IMR-90 (cell line): ENCODE measurements around the gene LY6G5C. TPM values are rescaled to one million over a fixed set of nuclear protein-coding genes. Genes with fewer than 3 reads are reported as not detected.

Experiments
- ATAC-seq: fragments of 200-7000 bp; cut with Tn5 transposase; 2 replicates; pipeline ENCODE4 v1.9.1; 2020; ENCODE audit warnings: low read depth, mild to moderate bottlenecking, moderate library complexity
- BruUV-seq: library from RNA; stranded (reverse); fragments of 400-500 nt; replicated peaks from 2 replicates; lab custom pipeline; 2021; lab: Mats Ljungman, UMichigan
- CTCF ChIA-PET: fragments of 300-600 bp; formaldehyde crosslinking; extraction: SDS; loops from one replicate; lab custom pipeline; 2021; ENCODE audit warnings: antibody characterized with exemption; lab: Yijun Ruan, JAX
- POLR2A ChIA-PET: fragments of 300-600 bp; sonication (Branson Sonifier 250); formaldehyde crosslinking; loops from one replicate; lab custom pipeline; 2022; ENCODE audit warnings: antibody characterized with exemption; ENCODE audit not compliant: unreplicated experiment; lab: Charles Lee
- DNase-seq: peaks from one replicate; pipeline ENCODE4 v3.0.0; 2013
- H2AFZ ChIP-seq: replicated peaks from 2 replicates; pipeline ENCODE3; 2013; ENCODE audit warnings: low read length, mild to moderate bottlenecking; ENCODE audit not compliant: poor library complexity
- H2AK5ac ChIP-seq: 2 replicates; pipeline ENCODE4 v1.6.1; 2013; ENCODE audit warnings: low read depth, low read length, inconsistent platforms
- H2AK9ac ChIP-seq: replicated peaks from 2 replicates; pipeline ENCODE3; 2013; ENCODE audit warnings: mild to moderate bottlenecking, low read depth, low read length, moderate library complexity; ENCODE audit not compliant: poor library complexity
- H2BK120ac ChIP-seq: 2 replicates; pipeline ENCODE4 v1.6.1; 2013; ENCODE audit warnings: low read depth, low read length, inconsistent platforms
- H2BK15ac ChIP-seq: 3 replicates; pipeline ENCODE4 v1.6.1; 2013; ENCODE audit warnings: low read depth, low read length, inconsistent platforms
- H2BK20ac ChIP-seq: 2 replicates; pipeline ENCODE4 v1.6.1; 2013; ENCODE audit warnings: low read depth, mild to moderate bottlenecking, inconsistent platforms, low read length, moderate library complexity
- H2BK5ac ChIP-seq: 2 replicates; pipeline ENCODE4 v1.6.1; 2013; ENCODE audit warnings: mild to moderate bottlenecking, low read depth, low read length, inconsistent platforms; ENCODE audit not compliant: poor library complexity, severe bottlenecking
- H3K14ac ChIP-seq: replicated peaks from 2 replicates; pipeline ENCODE4 v1.6.1; 2013; ENCODE audit warnings: low read depth, low read length, inconsistent platforms
- H3K18ac ChIP-seq: 2 replicates; pipeline ENCODE4 v1.6.1; 2013; ENCODE audit warnings: low read depth, low read length, control low read depth
- H3K23ac ChIP-seq: 2 replicates; pipeline ENCODE4 v1.6.1; 2013; ENCODE audit warnings: low read depth, low read length, inconsistent platforms
- H3K27ac ChIP-seq: 2 replicates; pipeline ENCODE4 v1.5.1; 2013; ENCODE audit warnings: mild to moderate bottlenecking, control low read depth, low read length; ENCODE audit not compliant: insufficient read depth
- H3K27me3 ChIP-seq: 2 replicates; pipeline ENCODE4 v1.6.1; 2013; ENCODE audit warnings: low read length; ENCODE audit not compliant: control insufficient read depth, insufficient read depth
- H3K36me3 ChIP-seq: 2 replicates; pipeline ENCODE4 v1.6.1; 2013; ENCODE audit warnings: low read length, mixed read lengths; ENCODE audit not compliant: control insufficient read depth, insufficient read depth
- H3K4ac ChIP-seq: 2 replicates; pipeline ENCODE4 v1.6.1; 2013; ENCODE audit warnings: low read depth, low read length, inconsistent platforms
- H3K4me1 ChIP-seq: 2 replicates; pipeline ENCODE4 v1.6.1; 2013; ENCODE audit warnings: low read length, mixed read lengths; ENCODE audit not compliant: control insufficient read depth, insufficient read depth
- H3K4me2 ChIP-seq: 2 replicates; pipeline ENCODE4 v1.6.1; 2013; ENCODE audit warnings: low read depth, mild to moderate bottlenecking, control low read depth, low read length, moderate library complexity
- H3K4me3 ChIP-seq: 2 replicates; pipeline ENCODE4 v1.5.1; 2013; ENCODE audit warnings: low read depth, mild to moderate bottlenecking, control low read depth, low read length, moderate library complexity; ENCODE audit not compliant: insufficient read depth
- H3K56ac ChIP-seq: 2 replicates; pipeline ENCODE4 v1.6.1; 2013; ENCODE audit warnings: low read length, inconsistent platforms; ENCODE audit not compliant: insufficient read depth; ENCODE audit errors: extremely low read depth
- H3K79me1 ChIP-seq, 2 experiments: 2 replicates each; pipeline ENCODE4 v1.6.1; 2013; ENCODE audit warnings: low read length in 2 of 2, inconsistent platforms in 1 of 2, low read depth in 1 of 2
- H3K9ac ChIP-seq: 2 replicates; pipeline ENCODE4 v1.6.1; 2013; ENCODE audit warnings: low read depth, low read length, control low read depth
- H3K9me1 ChIP-seq: 2 replicates; pipeline ENCODE4 v1.6.1; 2013; ENCODE audit warnings: low read length, inconsistent platforms; ENCODE audit not compliant: insufficient read depth
- H3K9me3 ChIP-seq: 2 replicates; pipeline ENCODE4 v1.6.1; 2013; ENCODE audit warnings: low read length; ENCODE audit not compliant: control insufficient read depth, insufficient read depth
- H4K20me1 ChIP-seq: 2 replicates; pipeline ENCODE4 v1.6.1; 2013; ENCODE audit warnings: low read length, inconsistent platforms; ENCODE audit not compliant: insufficient read depth
- H4K5ac ChIP-seq: 2 replicates; pipeline ENCODE4 v1.6.1; 2013; ENCODE audit warnings: mild to moderate bottlenecking, low read depth, low read length, control low read depth
- H4K8ac ChIP-seq, 2 experiments: 2 replicates each; pipeline ENCODE4 v1.6.1; 2013; ENCODE audit warnings: low read depth in 2 of 2, low read length in 2 of 2, control low read depth in 1 of 2, inconsistent platforms in 1 of 2
- H4K91ac ChIP-seq: 2 replicates; pipeline ENCODE4 v1.6.1; 2013; ENCODE audit warnings: low read depth, low read length, inconsistent platforms; ENCODE audit not compliant: insufficient read depth
- FOS ChIP-seq: fragments of 150-350 bp; IDR thresholded peaks from 2 replicates; pipeline ENCODE4 v1.6.1; 2016; ENCODE audit warnings: low read depth, low read length
- MXI1 ChIP-seq: IDR thresholded peaks from 2 replicates; pipeline ENCODE4 v1.6.1; 2012; ENCODE audit warnings: low read depth, mild to moderate bottlenecking, low read length, moderate library complexity, borderline replicate concordance
- RAD21 ChIP-seq: IDR thresholded peaks from 2 replicates; pipeline ENCODE4 v1.6.1; 2012; ENCODE audit warnings: low read length, improper control_type of control experiment
- RCOR1 ChIP-seq: IDR thresholded peaks from 2 replicates; pipeline ENCODE4 v1.6.1; 2012; ENCODE audit warnings: mild to moderate bottlenecking, low read length, improper control_type of control experiment; ENCODE audit not compliant: insufficient replicate concordance
- RFX5 ChIP-seq: IDR thresholded peaks from 2 replicates; pipeline ENCODE4 v1.8.0; 2012; ENCODE audit warnings: low read depth, mild to moderate bottlenecking, low read length, moderate library complexity
- WGBS, 2 experiments: methylation state at CpG; one replicate each; pipeline versions ENCODE4 v1.1.5 to v1.1.7; 2013; ENCODE audit warnings: missing lambda C conversion rate in 2 of 2; ENCODE audit not compliant: insufficient read length in 1 of 2; ENCODE audit errors: extremely low coverage in 2 of 2; 5-methylcytosine and 5-hydroxymethylcytosine counted together
- dilution Hi-C: fragments of 300-500 bp; cut with HindIII; formaldehyde crosslinking; loops from one replicate; pipeline ENCODE4 v1.14.3; 2018; ENCODE audit warnings: low sequenced_read_pairs; ENCODE audit not compliant: unreplicated experiment
- in situ Hi-C: fragments of 300-500 bp; cut with MboI; formaldehyde crosslinking; loops from 3 replicates; pipeline ENCODE4 v1.14.3; 2019; ENCODE audit warnings: low sequenced_read_pairs, inconsistent platforms, mixed read lengths
- intact Hi-C: fragments of 100-400 bp; cut with micrococcal nuclease; formaldehyde crosslinking; loops from 2 replicates; pipeline ENCODE4 v1.10.0; 2022
- polyA plus RNA-seq, 3 experiments: library from polyadenylated mRNA; depleted of rRNA; stranded (reverse); fragments of >200 nt; gene quantifications; 2 replicates each; pipeline ENCODE4 v1.2.3, GENCODE V29; 2012; ENCODE audit warnings: low replicate concordance in 1 of 3
- total RNA-seq: library from RNA; depleted of rRNA; stranded (reverse); fragments of >200 nt; gene quantifications from 2 replicates; pipeline ENCODE4 v1.2.3, GENCODE V29; 2012
- TF ChIP-seq, protein P1 (sequence below): fragments of 150-350 bp; IDR thresholded peaks from 2 replicates; pipeline ENCODE4 v1.6.1; 2016; ENCODE audit warnings: low read depth, mild to moderate bottlenecking, low read length, moderate library complexity, borderline replicate concordance

LY6G5C gene
- total and polyA plus RNA-seq, 2 of the 4 experiments (the other 2 are of a cell fraction), result 0.18 to 2.0 TPM

DNA sequence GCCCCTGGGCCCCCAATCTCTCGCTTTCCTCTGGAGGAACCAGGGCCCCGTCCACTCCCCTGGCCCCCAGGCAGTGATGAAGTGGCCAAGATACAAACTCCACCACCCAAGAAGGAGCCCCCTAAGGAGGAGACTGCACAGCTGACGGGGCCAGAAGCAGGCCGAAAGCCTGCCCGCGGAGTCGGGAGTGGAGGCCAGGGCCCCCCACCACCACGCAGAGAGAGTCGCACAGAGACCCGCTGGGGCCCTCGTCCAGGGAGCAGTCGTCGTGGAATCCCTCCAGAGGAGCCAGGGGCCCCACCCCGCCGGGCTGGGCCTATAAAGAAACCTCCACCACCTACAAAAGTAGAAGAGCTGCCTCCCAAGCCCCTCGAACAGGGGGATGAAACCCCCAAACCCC is 49.7 kb downstream of the LY6G5C start:
- Histone ChIP-seq H4K91ac (no peak overlapping the region), H3K4me3 (no peak overlapping the region), H3K23ac (no peak overlapping the region), H2BK15ac (no peak overlapping the region), H3K79me1 (peaks cover 44 to 62% of the 10 kb centered on the region in 2 experiments), H3K56ac (no peak overlapping the region), H3K4ac (no peak overlapping the region), H2BK20ac (no peak overlapping the region), H2BK120ac (no peak overlapping the region), H2AK9ac (peak overlapping the region; percentile 75), H3K9me1 (no peaks in the 10 kb centered on the region), H3K27me3 (no peaks in the 10 kb centered on the region), H3K9ac (no peak overlapping the region), H3K4me2 (no peak overlapping the region), H2AK5ac (no peak overlapping the region), H3K4me1 (no peaks in the 10 kb centered on the region), H3K14ac (no peak overlapping the region), H4K8ac (no peak overlapping the region), H3K36me3 (peaks cover 93% of the 10 kb centered on the region), H2BK5ac (no peak overlapping the region), H4K20me1 (peaks cover 27% of the 10 kb centered on the region), H4K5ac (no peak overlapping the region), H2AFZ (no peak overlapping the region), H3K9me3 (no peaks in the 10 kb centered on the region), H3K27ac (no peak overlapping the region), H3K18ac (no peak overlapping the region)
- dilution Hi-C loops (no loop called here), intact Hi-C loops (no loop called here), in situ Hi-C loops (no loop called here)
- no peak for ATAC-seq
- ChIA-PET CTCF (no interaction called here), POLR2A (no interaction called here)
- TF ChIP-seq RAD21 (no peak), MXI1 (no peak), RCOR1 (no peak), RFX5 (no peak), FOS (no peak)
- TF ChIP-seq, protein P1, sequence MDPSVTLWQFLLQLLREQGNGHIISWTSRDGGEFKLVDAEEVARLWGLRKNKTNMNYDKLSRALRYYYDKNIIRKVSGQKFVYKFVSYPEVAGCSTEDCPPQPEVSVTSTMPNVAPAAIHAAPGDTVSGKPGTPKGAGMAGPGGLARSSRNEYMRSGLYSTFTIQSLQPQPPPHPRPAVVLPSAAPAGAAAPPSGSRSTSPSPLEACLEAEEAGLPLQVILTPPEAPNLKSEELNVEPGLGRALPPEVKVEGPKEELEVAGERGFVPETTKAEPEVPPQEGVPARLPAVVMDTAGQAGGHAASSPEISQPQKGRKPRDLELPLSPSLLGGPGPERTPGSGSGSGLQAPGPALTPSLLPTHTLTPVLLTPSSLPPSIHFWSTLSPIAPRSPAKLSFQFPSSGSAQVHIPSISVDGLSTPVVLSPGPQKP, result no peak
- 97% methylated on average over 5 of the region's 16 CpGs; no CpG with 5 or more reads in 1 of the 2 experiments for WGBS, 2 experiments
- no TSS peak for BruUV-seq
- DNase-seq, result no peak
